Neural progenitor cell (in vitro differentiated cells): ENCODE data around the gene ELL.

Experiments
- EZH2 ChIP-seq: fragments of 200-600 bp; sonication (generic); IDR thresholded peaks from 2 replicates; pipeline ENCODE4 v1.6.1; 2017; ENCODE audit warnings: antibody characterized with exemption, mild to moderate bottlenecking, moderate library complexity
- EZH2phosphoT487 ChIP-seq: fragments of 200-600 bp; sonication (generic); IDR thresholded peaks from 2 replicates; pipeline ENCODE4 v1.6.1; 2017; ENCODE audit warnings: antibody characterized with exemption
- TF ChIP-seq, protein P1 (sequence below): fragments of 200-600 bp; sonication (generic); IDR thresholded peaks from 2 replicates; pipeline ENCODE4 v1.5.1; 2017; ENCODE audit warnings: antibody characterized with exemption, mild to moderate bottlenecking

GRCh38 chr19:18500376-18500775, 21.5 kb downstream of the ELL start:
- TF ChIP-seq, protein P1, sequence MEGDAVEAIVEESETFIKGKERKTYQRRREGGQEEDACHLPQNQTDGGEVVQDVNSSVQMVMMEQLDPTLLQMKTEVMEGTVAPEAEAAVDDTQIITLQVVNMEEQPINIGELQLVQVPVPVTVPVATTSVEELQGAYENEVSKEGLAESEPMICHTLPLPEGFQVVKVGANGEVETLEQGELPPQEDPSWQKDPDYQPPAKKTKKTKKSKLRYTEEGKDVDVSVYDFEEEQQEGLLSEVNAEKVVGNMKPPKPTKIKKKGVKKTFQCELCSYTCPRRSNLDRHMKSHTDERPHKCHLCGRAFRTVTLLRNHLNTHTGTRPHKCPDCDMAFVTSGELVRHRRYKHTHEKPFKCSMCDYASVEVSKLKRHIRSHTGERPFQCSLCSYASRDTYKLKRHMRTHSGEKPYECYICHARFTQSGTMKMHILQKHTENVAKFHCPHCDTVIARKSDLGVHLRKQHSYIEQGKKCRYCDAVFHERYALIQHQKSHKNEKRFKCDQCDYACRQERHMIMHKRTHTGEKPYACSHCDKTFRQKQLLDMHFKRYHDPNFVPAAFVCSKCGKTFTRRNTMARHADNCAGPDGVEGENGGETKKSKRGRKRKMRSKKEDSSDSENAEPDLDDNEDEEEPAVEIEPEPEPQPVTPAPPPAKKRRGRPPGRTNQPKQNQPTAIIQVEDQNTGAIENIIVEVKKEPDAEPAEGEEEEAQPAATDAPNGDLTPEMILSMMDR, result no peak
- no peak for TF ChIP-seq EZH2phosphoT487
- no peak for TF ChIP-seq EZH2
